CD4-positive, alpha-beta T cell treated with Interleukin-15 for 1 hour (primary cell): ENCODE results near the gene FKBP5.

Experiments used
- DNase-seq: peaks from one replicate; pipeline ENCODE4 v3.0.0-alpha.2; 2020

The FKBP5 gene

GRCh38 chr6:35532126-35532525 is 156.6 kb downstream of the FKBP5 start:
- DNase-seq = no peak

GRCh38 chr6:35524380-35525020 is 164.2 kb downstream of the FKBP5 start:
- no peak for DNase-seq
